ENCODE data around the gene ABCA3.

GRCh38 chr16:2276368-2277195, 63.9 kb downstream of the ABCA3 start:
- no peak for TF ChIP-seq POLR2AphosphoS5 (IDR thresholded peaks at IDR 0.05; ENCODE audit: low read depth)
- TF ChIP-seq SPI1 (IDR thresholded peaks at IDR 0.05; ENCODE audit: borderline replicate concordance, low read depth): no peak
- no peak for TF ChIP-seq REST (IDR thresholded peaks at IDR 0.05; ENCODE audit: insufficient replicate concordance, low read depth)
